Activated CD8-positive, alpha-beta T cell treated with anti-CD3 and anti-CD28 coated beads for 36 hours (primary cell): ENCODE measurements around the gene FILIP1L. TPM values are rescaled to one million over a fixed set of nuclear protein-coding genes. Genes with fewer than 3 reads are reported as not detected.

Experiments used
- ATAC-seq: fragments of 200-7000 bp; cut with Tn5 transposase; one replicate; pipeline ENCODE4 v1.10.0; 2021; ENCODE audit warnings: mild to moderate bottlenecking, moderate library complexity
- CTCF ChIA-PET: fragments of 350-600 bp; sonication (Branson Sonifier 250); formaldehyde crosslinking; loops from one replicate; lab custom pipeline; 2021; ENCODE audit warnings: antibody characterized with exemption; lab: Charles Lee
- POLR2A ChIA-PET: fragments of 350-600 bp; sonication (Branson Sonifier 250); formaldehyde crosslinking; loops from one replicate; lab custom pipeline; 2021; ENCODE audit warnings: antibody characterized with exemption; lab: Charles Lee
- DNase-seq: peaks from one replicate; pipeline ENCODE4 v3.0.0-alpha.2; 2020
- H3K27ac Mint-ChIP-seq: one replicate; pipeline ENCODE4 v1.8.0; 2021; ENCODE audit warnings: mild to moderate bottlenecking, mixed read lengths
- H3K27me3 Mint-ChIP-seq: one replicate; pipeline ENCODE4 v1.8.0; 2021; ENCODE audit warnings: mixed read lengths
- H3K36me3 Mint-ChIP-seq: one replicate; pipeline ENCODE4 v1.8.0; 2021; ENCODE audit warnings: low read depth, mixed read lengths
- H3K4me1 Mint-ChIP-seq: one replicate; pipeline ENCODE4 v1.8.0; 2021; ENCODE audit warnings: low read depth, mixed read lengths
- H3K4me3 Mint-ChIP-seq: one replicate; pipeline ENCODE4 v1.8.0; 2021; ENCODE audit warnings: mild to moderate bottlenecking, moderate library complexity, mixed read lengths
- H3K9me3 Mint-ChIP-seq: one replicate; pipeline ENCODE4 v1.8.0; 2021; ENCODE audit warnings: mixed read lengths
- intact Hi-C: fragments of 100-400 bp; cut with micrococcal nuclease; formaldehyde crosslinking; loops from one replicate; pipeline ENCODE4 v1.10.0; 2022
- microRNA-seq: library from miRNA; unstranded; fragments of <30 nt; microRNA quantifications from one replicate; pipeline ENCODE4 v1.2.0, GENCODE V29; 2022; ENCODE audit warnings: borderline microRNAs expressed, borderline replicate concordance
- total RNA-seq, 2 experiments: library from RNA; stranded (reverse); gene quantifications; one replicate each; pipeline ENCODE4 v1.2.3, GENCODE V29; 2021
- TF ChIP-seq, protein P1 (sequence below): fragments of 200-600 bp; IDR thresholded peaks from one replicate; pipeline ENCODE4 v1.8.0; 2022; ENCODE audit warnings: antibody characterized with exemption, mild to moderate bottlenecking

FILIP1L gene
- total RNA-seq, 2 experiments from 2014 or later, result 0.11 to 0.13 TPM

GRCh38 chr3:99803297-99803696 lies 311.0 kb downstream of the FILIP1L start:
- intact Hi-C loops, result no loop called here
- ATAC-seq (no peak), DNase-seq (no peak)
- TF ChIP-seq, protein P1, sequence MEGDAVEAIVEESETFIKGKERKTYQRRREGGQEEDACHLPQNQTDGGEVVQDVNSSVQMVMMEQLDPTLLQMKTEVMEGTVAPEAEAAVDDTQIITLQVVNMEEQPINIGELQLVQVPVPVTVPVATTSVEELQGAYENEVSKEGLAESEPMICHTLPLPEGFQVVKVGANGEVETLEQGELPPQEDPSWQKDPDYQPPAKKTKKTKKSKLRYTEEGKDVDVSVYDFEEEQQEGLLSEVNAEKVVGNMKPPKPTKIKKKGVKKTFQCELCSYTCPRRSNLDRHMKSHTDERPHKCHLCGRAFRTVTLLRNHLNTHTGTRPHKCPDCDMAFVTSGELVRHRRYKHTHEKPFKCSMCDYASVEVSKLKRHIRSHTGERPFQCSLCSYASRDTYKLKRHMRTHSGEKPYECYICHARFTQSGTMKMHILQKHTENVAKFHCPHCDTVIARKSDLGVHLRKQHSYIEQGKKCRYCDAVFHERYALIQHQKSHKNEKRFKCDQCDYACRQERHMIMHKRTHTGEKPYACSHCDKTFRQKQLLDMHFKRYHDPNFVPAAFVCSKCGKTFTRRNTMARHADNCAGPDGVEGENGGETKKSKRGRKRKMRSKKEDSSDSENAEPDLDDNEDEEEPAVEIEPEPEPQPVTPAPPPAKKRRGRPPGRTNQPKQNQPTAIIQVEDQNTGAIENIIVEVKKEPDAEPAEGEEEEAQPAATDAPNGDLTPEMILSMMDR, result no peak
- no peak overlapping the region for H3K4me3 Mint-ChIP-seq
- no peaks in the 10 kb centered on the region for H3K4me1 Mint-ChIP-seq
- H3K36me3 Mint-ChIP-seq, result peaks cover 10% of the 10 kb centered on the region
- H3K9me3 Mint-ChIP-seq, result peaks cover 13% of the 10 kb centered on the region
- CTCF ChIA-PET, result no interaction called here
- no peak overlapping the region for H3K27ac Mint-ChIP-seq
- POLR2A ChIA-PET, result no interaction called here
- no peaks in the 10 kb centered on the region for H3K27me3 Mint-ChIP-seq

- Mint-ChIP-seq H3K27me3 (no peaks in the 10 kb centered on the region), H3K36me3 (peaks cover 4% of the 10 kb centered on the region), H3K4me3 (no peak overlapping the region), H3K27ac (no peak overlapping the region), H3K9me3 (peaks cover 2% of the 10 kb centered on the region), H3K4me1 (no peaks in the 10 kb centered on the region)
- intact Hi-C loops, result no loop called here
- ChIA-PET CTCF (no interaction called here), POLR2A (no interaction called here)
- DNase-seq, result no peak
- TF ChIP-seq, protein P1, result no peak
- ATAC-seq, result no peak
These were observed 314.9 kb downstream of the FILIP1L start for GRCh38 chr3:99799422-99799821.

DNA sequence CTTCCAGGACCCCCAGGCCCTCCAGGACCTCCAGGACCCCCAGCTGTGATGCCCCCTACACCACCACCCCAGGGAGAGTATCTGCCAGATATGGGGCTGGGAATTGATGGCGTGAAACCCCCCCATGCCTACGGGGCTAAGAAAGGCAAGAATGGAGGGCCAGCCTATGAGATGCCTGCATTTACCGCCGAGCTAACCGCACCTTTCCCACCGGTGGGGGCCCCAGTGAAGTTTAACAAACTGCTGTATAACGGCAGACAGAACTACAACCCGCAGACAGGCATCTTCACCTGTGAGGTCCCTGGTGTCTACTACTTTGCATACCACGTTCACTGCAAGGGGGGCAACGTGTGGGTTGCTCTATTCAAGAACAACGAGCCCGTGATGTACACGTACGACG lies 318.7 kb downstream of the FILIP1L start:
- intact Hi-C loops, result no loop called here
- H3K27ac Mint-ChIP-seq, result no peak overlapping the region
- no peaks in the 10 kb centered on the region for H3K4me1 Mint-ChIP-seq
- H3K4me3 Mint-ChIP-seq, result no peak overlapping the region
- ATAC-seq (no peak), DNase-seq (no peak)
- ChIA-PET POLR2A (no interaction called here), CTCF (no interaction called here)
- H3K9me3 Mint-ChIP-seq, result no peaks in the 10 kb centered on the region
- H3K27me3 Mint-ChIP-seq, result no peaks in the 10 kb centered on the region
- TF ChIP-seq, protein P1, result no peak
- no peaks in the 10 kb centered on the region for H3K36me3 Mint-ChIP-seq

DNA sequence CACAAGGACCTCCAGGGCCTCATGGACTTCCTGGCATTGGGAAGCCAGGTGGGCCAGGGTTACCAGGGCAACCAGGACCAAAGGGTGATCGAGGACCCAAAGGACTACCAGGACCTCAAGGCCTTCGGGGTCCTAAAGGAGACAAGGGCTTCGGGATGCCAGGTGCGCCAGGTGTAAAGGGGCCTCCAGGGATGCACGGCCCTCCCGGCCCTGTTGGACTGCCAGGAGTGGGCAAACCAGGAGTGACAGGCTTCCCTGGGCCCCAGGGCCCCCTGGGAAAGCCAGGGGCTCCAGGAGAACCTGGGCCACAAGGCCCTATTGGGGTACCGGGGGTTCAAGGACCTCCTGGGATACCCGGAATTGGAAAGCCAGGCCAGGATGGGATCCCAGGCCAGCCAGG lies 319.8 kb downstream of the FILIP1L start:
- ATAC-seq (no peak), DNase-seq (no peak)
- intact Hi-C loops, result no loop called here
- ChIA-PET POLR2A (no interaction called here), CTCF (no interaction called here)
- Mint-ChIP-seq H3K27me3 (no peaks in the 10 kb centered on the region), H3K27ac (no peak overlapping the region), H3K9me3 (no peaks in the 10 kb centered on the region), H3K36me3 (no peaks in the 10 kb centered on the region), H3K4me3 (no peak overlapping the region), H3K4me1 (no peaks in the 10 kb centered on the region)
- TF ChIP-seq, protein P1, result no peak

- intact Hi-C loops, result no loop called here
- ATAC-seq (peak; percentile 78), DNase-seq (peak; percentile 32)
- H3K27me3 Mint-ChIP-seq, result peaks cover 2% of the 10 kb centered on the region
- POLR2A ChIA-PET, result no interaction called here
- no peaks in the 10 kb centered on the region for H3K4me1 Mint-ChIP-seq
- TF ChIP-seq, protein P1, result peak; percentile 64
- H3K36me3 Mint-ChIP-seq, result no peaks in the 10 kb centered on the region
- no peaks in the 10 kb centered on the region for H3K9me3 Mint-ChIP-seq
- CTCF ChIA-PET, result interaction anchor here (1.1 to 2.8 kb wide), 4 partner anchors 12 to 97 kb away, joined by 3 to 11 read pairs (median 4); no protein-coding TSS in a partner anchor
- H3K27ac Mint-ChIP-seq, result no peak overlapping the region
- no peak overlapping the region for H3K4me3 Mint-ChIP-seq
These were observed 325.1 kb downstream of the FILIP1L start for GRCh38 chr3:99789011-99789721.

Small RNA genes within 50 kb of the gene (microRNA-seq; reads per million reads assigned to microRNA genes)
- not detected for gene MIR3921

Other genes starting within 250 kb of the FILIP1L start
- gene TBC1D23, start 146.5 kb upstream of the FILIP1L start, total RNA-seq, result 10 to 100 TPM; 14.4 to 20.5 TPM
- 10 to 100 TPM; 64.2 TPM for gene NIT2, start 220.3 kb upstream of the FILIP1L start, total RNA-seq